Measurements from ENCODE around the gene JMJD1C.
"Not testable (repeated sequence)": the region's sequence is repeated elsewhere in the genome, so short reads cannot be mapped to it uniquely, and the experiment has no call there.

The JMJD1C gene

GRCh38 chr10:63161592-63161991 lies 304.2 kb downstream of the JMJD1C start:
- DNase-seq: no peak

- peak; percentile 92 for DNase-seq
These were observed 307.7 kb downstream of the JMJD1C start for GRCh38 chr10:63157845-63158624.

DNA sequence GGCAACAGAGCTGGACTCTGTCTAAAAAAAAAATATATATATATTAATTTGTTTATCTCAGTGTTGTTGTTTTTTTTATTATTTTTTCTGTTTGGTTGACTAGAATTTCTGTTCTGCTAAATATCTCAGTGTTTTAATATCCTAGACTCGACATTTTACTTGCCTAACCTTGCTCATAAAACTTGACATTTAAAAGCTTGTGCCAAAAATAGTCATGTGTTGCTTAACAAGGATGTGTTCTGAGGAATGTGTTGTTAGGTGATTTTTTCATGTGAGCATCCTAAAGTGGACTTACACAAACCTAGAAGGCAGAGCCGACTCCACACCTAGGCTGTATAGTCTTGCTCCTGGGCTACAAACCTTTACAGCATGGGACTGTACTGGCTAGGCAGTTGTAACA lies 309.5 kb downstream of the JMJD1C start:
- no peak for DNase-seq

- DNase-seq: no peak
These were observed 310.3 kb downstream of the JMJD1C start for GRCh38 chr10:63155388-63156020.

DNA sequence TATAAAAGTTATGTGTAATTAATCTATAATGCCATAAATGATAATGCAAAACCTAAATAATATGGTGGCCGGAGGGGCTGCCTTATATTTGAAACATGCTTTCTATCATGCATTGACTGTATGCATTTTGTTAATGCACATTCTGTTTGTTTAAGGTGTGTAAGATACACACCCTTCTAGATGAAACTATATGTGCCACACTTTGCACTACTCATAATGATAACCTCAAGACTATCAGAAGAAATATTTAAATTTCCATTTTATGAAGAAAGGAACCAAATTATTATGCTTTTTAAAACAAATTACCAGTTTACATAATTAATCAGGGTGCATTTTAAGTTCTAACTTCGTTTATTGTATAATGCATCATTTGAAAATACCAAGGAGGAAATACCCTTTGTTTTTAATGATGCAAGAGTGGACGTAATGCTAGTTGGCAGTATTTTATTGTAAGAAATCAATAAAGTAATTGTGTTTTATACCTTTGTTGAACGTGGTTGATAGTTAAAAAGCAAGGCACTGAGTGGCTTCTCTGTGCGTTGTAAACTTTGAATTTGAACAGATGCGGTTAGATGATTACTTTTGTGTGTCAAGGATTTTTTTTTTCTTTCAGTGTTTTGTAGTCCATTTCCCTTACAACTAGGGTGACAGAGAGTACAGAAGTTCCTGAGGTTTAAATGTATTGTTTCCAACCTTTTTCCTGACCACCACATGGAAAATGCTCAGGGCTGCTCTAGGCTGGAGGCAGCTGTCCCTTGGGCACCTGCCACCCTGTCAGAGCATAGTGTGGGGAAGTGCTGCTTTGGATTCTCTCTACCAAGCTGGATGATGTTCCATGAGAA lies 311.0 kb downstream of the JMJD1C start:
- DNase-seq: no peak

DNA sequence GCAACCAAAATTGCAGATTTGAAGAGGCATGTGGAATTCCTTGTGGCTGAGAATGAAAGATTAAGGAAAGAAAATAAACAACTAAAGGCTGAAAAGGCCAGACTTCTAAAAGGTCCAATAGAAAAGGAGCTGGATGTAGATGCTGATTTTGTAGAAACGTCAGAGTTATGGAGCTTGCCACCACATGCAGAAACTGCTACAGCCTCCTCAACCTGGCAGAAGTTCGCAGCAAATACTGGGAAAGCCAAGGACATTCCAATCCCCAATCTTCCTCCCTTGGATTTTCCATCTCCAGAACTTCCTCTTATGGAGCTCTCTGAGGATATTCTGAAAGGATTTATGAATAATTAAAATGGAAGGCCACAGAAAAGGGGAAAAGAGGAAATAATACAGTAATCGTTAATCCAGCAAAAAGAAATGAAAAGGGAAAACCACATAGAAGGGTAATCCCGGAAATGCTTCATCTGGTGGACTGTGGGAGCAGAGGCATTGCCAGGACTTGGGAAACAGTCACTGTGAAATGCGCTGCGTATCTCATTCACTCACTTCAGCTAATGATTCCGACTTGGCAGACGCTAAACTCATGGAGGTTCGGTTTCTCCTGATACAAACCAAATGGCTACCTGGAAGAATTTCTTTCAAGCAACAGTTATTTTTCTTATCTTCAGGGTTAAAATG lies 311.8 kb downstream of the JMJD1C start:
- not testable (repeated sequence) for DNase-seq

- DNase-seq: no peak
These were observed 315.0 kb downstream of the JMJD1C start for GRCh38 chr10:63150745-63151144.

- DNase-seq: no peak
These were observed 319.3 kb downstream of the JMJD1C start for GRCh38 chr10:63146503-63146902.

GRCh38 chr10:63145782-63146181 lies 320.0 kb downstream of the JMJD1C start:
- no peak for DNase-seq

DNA sequence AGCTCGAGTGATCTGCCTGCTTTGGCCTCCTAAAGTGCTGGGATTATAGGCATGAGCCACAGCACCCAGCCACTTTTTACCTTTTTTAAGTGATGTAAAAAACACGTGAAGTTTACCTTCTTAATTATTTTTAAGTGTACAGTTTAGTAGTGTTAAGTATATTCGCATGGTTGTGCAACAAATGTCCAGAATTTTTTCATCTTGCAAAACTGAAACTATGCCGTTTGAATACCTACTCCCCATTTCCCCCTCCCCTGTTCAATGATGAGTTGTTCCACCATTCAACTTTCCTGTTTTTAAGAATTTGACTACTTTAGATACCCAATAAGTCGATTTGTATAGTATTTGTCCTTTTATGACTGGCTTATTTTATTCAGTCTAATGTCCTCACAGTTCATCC lies 321.8 kb downstream of the JMJD1C start:
- no peak for DNase-seq

DNA sequence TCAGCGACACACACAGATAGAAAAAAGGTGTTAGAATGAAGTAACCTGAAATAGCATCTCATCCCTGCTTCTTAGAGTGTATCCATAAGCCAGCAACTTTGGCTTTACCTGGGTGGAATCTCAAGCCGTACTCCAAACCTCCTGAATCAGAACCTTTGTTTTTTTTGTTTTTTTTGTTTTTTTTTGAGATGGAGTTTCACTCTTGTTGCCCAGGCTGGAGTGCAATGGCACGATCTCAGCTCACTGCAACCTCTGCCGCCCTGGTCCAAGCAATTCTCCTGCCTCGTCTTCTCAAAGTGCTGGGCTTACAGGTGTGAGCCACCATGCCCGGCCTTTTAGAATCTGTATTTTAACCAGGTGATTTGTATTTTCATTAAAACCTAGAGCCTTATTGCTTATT lies 323.6 kb downstream of the JMJD1C start:
- DNase-seq: no peak

DNA sequence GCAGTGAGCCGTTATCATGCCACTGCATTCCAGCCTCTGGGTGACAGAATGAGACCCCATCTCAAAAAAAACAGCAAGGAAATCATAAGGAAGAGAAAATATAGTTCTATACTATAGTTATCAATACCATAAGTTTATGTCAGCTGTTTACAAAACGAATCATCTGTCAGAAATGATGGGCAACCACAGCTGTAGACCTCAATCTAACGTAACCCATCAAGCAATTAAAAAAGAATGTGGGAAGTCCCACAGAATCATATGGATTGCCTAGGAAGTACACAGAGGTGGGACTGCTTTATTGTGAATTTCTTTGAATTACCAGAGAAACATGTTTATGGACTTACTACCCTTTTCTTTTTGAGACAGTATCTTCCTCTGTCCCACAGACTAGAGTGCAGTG lies 325.7 kb downstream of the JMJD1C start:
- DNase-seq: no peak

DNA sequence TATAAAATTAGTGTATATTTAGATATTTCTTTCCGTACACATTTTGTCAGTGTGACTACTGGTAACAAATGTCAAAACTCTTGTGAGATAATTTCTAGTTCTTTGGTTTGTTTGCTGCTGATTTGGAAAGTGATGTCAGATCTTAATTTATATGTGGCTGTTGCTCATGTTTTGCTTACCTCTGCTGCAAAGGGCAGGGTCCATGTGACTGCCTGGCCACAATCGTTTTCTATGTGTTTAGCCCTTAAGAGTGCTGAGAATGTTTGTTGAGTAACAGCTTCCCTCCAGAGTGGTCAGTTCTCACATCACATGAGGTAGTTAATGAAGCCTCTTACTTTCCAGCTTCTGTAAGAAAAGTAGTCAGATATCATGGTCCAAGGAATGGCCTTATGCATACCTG lies 328.5 kb downstream of the JMJD1C start:
- DNase-seq: no peak

DNA sequence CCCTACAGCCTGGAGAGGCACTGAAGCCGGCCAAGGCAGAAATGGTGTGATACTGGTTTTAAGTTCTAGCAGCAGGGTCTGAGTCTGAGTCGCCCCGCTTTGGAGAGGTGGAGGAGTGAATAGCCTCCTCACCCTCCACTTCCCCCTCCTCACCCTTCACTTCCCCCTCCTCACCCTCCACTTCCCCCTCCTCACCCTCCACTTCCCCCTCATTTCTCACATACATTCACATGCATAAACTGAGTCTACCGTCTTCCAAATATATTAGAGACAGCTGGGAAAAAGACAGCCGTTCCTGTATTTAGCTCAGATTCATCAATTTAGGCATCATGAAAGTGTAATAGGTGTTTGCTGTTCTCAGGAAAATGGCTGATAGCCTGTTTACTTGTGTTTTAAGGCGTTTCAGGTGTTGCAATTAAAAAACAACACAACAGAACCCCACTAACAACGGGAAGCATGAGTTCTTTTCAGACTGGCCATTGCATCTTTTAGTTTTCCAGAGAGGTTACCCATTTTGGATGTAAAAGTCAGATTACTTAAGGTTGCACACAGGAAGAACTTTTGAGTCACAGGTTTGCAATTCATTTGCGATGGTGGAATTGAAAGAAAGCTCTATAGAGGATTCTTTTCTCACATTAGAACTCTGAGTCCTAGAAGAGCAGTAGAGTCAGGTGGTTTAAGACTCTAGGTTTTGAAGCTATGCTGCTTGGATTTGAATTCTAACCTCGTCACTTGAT lies 331.8 kb downstream of the JMJD1C start:
- DNase-seq: peak; percentile 63

GRCh38 chr10:63133056-63133820 lies 332.5 kb downstream of the JMJD1C start, which contains the start of gene NRBF2:
Gene NRBF2 (plus strand): TSS chr10:63133328. CDS start chr10:63133471, 143 bp downstream.
- peak; percentile 99 for DNase-seq

DNA sequence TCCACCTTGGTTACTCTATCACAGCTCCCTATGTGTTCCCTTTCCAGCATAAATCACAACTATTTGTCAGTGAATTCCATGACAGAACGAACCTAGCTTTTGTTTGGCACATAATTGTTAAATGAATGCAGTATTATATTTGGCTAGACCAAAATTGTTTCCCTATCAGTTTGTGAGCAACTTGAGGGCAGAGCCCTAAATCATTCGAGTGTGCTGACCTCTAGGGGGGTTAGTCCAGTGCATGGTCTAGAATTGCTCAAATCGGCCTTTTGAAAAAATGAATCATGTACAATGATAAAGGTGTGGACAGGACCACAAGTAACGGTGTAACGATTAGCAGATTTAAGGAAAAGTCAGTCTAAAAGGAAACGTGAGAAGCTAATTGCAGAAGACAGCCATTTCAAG lies 333.1 kb downstream of the JMJD1C start:
- DNase-seq: no peak

- no peak for DNase-seq
These were observed 335.9 kb downstream of the JMJD1C start for GRCh38 chr10:63129888-63130287.

- DNase-seq: no peak
These were observed 337.3 kb downstream of the JMJD1C start for GRCh38 chr10:63128443-63128842.

DNA sequence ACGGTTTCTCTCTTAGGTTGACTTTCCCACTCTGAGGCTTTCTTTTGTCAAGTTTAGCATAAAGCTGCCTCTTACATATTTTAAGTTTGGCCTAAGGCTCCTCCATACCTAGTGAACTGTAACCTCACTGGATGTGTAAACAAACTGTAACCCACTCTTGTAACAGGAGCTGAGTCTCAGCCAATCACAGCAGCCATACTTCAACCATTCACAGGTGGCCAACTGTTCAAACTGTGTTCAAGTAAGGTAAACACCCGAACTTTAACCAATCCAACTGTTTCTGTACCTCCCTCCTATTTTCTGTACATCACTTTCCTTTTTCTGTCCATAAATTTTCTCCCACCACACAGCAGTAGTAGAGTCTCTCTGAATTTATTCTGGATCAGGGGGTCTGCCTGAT lies 340.3 kb downstream of the JMJD1C start:
- DNase-seq: no peak

GRCh38 chr10:63123727-63124362 lies 341.9 kb downstream of the JMJD1C start:
- no peak for DNase-seq

GRCh38 chr10:63120554-63120953 lies 345.2 kb downstream of the JMJD1C start:
- DNase-seq: no peak

Data from hematopoietic multipotent progenitor cell treated with erythropoietin and hydrocortisone succinate and interleukin-3 and kit ligand, for 6 days (in vitro differentiated cells).